ENCODE results near the gene GRK5.

Gene GRK5

DNA sequence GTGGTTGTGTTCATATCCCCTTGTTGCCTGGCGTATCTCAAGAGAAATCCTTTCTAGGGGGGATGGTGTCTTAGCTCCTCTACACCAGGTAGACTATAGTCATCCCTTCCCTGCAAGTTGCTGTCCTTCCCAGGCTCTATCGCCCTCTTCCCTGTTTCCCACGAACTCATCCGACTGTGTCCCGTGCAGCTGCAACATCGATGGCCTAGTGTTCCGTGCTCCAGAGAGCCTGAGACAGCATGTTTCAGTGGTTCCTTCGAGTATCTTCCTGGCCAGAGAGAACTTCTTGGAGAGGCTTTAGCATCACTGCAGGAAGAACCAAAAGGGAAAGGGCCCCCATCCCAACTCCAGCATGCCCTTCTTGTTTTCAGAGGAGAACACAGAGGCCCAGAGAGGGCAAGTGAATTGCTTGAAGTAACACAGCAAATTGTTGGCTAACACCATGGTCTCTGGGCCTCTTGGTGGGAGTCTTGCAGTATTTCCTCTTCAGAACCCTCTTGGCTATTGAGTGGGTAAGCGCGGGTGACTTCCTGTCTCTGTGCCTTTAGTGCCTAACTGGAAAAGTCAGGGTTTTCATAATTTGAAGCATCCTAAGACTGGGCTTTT lies 172.2 kb downstream of the GRK5 start:
- DNase-seq (ENCODE audit: insufficient read length, low spot score), result no peak
- no peak for TF ChIP-seq SPI1 (IDR thresholded peaks at IDR 0.05; ENCODE audit: low read depth, low read length)
- TF ChIP-seq POLR2A (IDR thresholded peaks at IDR 0.05; ENCODE audit: low read depth, low read length), result no peak
- TF ChIP-seq POLR2AphosphoS5 (IDR thresholded peaks at IDR 0.05; ENCODE audit: low read depth, low read length), result no peak
- TF ChIP-seq POU2F2 (IDR thresholded peaks at IDR 0.05; ENCODE audit: low read depth, low read length), result no peak
- no peak for TF ChIP-seq TAF1 (IDR thresholded peaks at IDR 0.05; ENCODE audit: low read depth, low read length)
- TF ChIP-seq PAX5 (IDR thresholded peaks at IDR 0.05; ENCODE audit: insufficient read depth, low read length, severe bottlenecking), result no peak
- no peak for FAIRE-seq

DNA sequence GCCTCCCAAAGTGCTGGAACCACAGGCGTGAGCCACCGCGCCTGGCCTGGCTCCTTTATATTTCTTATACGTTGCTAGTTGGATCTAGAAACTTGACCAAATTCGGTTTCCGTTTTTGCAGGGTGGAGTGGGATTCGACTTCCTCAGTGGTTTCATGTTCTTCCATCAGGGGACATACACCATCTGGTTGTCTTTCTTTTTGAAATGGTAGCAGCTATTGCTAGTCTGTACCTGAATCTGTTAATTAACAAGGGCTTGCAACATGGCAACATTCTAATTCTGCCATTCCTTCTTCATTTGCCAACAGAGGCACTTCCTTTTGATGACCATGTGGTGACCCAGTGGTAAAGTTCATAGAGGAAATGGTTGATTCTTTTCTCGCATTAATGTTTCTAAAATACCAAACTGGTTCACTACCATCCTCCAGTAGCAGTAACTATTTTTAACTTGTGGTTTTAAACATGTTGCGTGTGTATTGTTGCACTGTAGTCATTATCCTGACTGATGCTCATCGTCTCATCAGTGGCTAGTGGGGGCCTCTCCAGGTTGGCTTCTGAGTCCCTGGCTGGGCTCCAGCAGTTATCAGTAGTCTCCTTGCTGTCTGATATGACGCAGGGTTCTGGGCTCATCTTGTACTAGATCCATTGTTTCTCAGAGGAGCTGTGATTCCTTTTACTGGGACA lies 175.9 kb downstream of the GRK5 start:
- FAIRE-seq, result peak; percentile 79

DNA sequence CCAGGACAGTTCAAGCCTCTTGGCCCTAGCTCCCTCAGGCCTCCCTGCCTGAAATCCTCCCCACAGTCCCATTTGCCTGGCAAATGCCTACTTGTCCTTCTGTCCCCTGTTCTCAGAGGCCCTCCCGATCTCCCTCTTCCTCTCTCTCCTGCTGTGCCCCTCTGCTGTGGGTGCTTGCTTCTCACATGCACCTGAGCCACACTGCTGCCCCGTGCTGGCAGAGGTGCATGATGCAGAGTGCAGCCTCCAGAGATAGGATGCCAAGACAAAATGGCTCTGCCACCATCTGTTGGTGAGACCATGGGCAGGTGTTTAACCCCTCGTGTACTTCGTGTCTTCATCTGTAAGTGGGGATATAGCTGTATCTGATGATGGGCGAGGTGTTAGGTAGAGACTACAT lies 176.8 kb downstream of the GRK5 start:
- peak; percentile 20 for FAIRE-seq
- TF ChIP-seq SPI1 (IDR thresholded peaks at IDR 0.05; ENCODE audit: low read depth, low read length), result no peak
- no peak for TF ChIP-seq POLR2A (IDR thresholded peaks at IDR 0.05; ENCODE audit: low read depth, low read length)
- TF ChIP-seq POU2F2 (IDR thresholded peaks at IDR 0.05; ENCODE audit: low read depth, low read length), result no peak
- no peak for TF ChIP-seq POLR2AphosphoS5 (IDR thresholded peaks at IDR 0.05; ENCODE audit: low read depth, low read length)
- no peak for TF ChIP-seq PAX5 (IDR thresholded peaks at IDR 0.05; ENCODE audit: insufficient read depth, low read length, severe bottlenecking)
- no peak for TF ChIP-seq TAF1 (IDR thresholded peaks at IDR 0.05; ENCODE audit: low read depth, low read length)

More for the DNA sequence above, 175.9 kb downstream of the GRK5 start:
- DNase-seq (ENCODE audit: insufficient read length, low spot score), result no peak
- TF ChIP-seq POLR2AphosphoS5 (IDR thresholded peaks at IDR 0.05; ENCODE audit: low read depth, low read length), result no peak
- no peak for TF ChIP-seq POU2F2 (IDR thresholded peaks at IDR 0.05; ENCODE audit: low read depth, low read length)
- TF ChIP-seq TAF1 (IDR thresholded peaks at IDR 0.05; ENCODE audit: low read depth, low read length), result no peak
- TF ChIP-seq SPI1 (IDR thresholded peaks at IDR 0.05; ENCODE audit: low read depth, low read length), result no peak

DNA sequence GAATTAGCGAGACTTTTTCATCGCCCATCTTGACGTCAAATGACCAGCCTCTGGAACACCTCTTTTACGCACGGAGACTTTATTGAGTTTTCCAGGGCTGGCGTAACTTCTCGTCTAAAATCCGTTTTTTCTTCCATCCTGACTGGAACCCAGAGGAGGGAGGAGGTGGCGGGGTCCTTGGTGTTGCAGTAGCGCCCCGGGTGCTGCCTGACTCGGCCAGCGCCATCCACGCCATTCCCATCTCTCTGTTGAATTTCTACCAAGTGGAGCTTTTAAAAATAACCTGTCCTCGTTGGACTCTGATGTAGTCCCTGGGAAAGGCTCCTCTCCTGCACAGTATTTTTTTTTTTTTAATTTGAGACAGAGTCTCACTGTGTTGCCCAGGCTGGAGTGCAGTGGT lies 179.3 kb downstream of the GRK5 start:
- DNase-seq (ENCODE audit: insufficient read length, low spot score) (no peak), FAIRE-seq (no peak)

More for the DNA sequence above, 176.8 kb downstream of the GRK5 start:
- DNase-seq (ENCODE audit: insufficient read length, low spot score), result no peak

DNA sequence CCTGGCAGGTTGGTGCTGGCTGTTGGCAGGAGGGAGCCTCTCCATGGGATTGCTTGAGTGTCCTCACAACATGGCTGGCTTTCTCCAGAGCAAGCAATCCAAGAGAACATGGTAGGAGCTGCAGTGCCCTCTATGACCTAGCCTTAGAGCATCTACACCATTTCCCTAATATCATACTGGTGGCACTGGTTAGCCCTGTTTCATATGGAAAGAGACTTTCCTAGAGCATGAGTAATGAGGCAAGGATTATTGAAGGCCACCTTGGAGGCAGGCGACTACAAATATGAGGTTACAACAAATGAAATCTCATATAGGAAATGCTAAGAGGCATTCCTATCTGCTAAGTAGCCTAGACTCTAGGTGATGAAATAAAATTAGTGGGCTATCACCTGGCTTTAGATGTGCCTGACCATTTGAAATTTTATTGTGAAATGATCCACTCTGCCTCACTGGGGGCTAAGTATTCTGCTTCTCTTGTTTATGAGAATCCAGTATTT lies 181.5 kb downstream of the GRK5 start:
- no peak for TF ChIP-seq POU2F2 (IDR thresholded peaks at IDR 0.05; ENCODE audit: low read depth, low read length)
- TF ChIP-seq POLR2AphosphoS5 (IDR thresholded peaks at IDR 0.05; ENCODE audit: low read depth, low read length), result no peak
- no peak for TF ChIP-seq POLR2A (IDR thresholded peaks at IDR 0.05; ENCODE audit: low read depth, low read length)
- TF ChIP-seq PAX5 (IDR thresholded peaks at IDR 0.05; ENCODE audit: insufficient read depth, low read length, severe bottlenecking), result no peak
- TF ChIP-seq TAF1 (IDR thresholded peaks at IDR 0.05; ENCODE audit: low read depth, low read length), result no peak
- no peak for TF ChIP-seq SPI1 (IDR thresholded peaks at IDR 0.05; ENCODE audit: low read depth, low read length)
- DNase-seq (ENCODE audit: insufficient read length, low spot score) (no peak), FAIRE-seq (no peak)

More for the DNA sequence above, 179.3 kb downstream of the GRK5 start:
- TF ChIP-seq SPI1 (IDR thresholded peaks at IDR 0.05; ENCODE audit: low read depth, low read length) (no peak), POLR2AphosphoS5 (IDR thresholded peaks at IDR 0.05; ENCODE audit: low read depth, low read length) (no peak), TAF1 (IDR thresholded peaks at IDR 0.05; ENCODE audit: low read depth, low read length) (no peak), PAX5 (IDR thresholded peaks at IDR 0.05; ENCODE audit: insufficient read depth, low read length, severe bottlenecking) (no peak), POLR2A (IDR thresholded peaks at IDR 0.05; ENCODE audit: low read depth, low read length) (no peak), POU2F2 (IDR thresholded peaks at IDR 0.05; ENCODE audit: low read depth, low read length) (no peak)

DNA sequence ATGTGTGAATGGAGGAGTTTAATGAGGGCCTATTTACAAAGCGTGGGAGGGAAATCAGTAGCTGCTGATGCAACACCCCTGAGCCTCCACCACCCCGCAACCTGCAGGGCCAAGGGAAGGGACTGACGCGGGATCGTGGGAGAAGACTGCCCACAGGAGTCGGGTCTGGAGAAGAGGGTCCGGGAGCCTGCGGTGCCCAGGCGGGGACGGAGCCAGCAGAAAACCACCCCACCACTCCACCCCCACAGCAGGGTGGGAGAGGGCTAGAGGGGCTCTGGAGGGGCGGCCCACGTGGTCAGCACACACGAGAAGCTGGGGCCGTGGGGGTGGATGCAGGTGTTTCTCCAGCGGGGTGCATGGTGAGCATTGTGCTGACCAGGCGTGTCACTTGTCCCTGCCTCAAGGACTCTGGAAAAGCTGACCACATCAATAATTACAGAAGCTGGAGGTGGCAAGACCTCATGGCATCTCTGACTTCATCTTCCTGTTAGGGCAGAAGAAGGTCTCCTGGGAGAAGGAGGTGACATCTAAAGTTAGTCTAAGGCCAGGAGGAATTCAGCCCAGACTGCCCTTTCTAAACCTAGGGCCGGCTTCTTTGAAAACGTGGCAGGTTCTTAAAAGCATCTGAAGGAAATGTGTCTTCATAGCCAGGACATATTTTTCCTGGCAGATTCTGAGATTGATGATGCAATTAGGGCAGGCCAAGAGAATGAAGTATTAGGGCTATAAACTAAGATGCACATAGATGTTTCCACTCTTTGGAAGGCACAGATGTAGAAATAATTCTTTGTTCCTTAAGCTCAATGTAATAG lies 184.3 kb downstream of the GRK5 start:
- DNase-seq (ENCODE audit: insufficient read length, low spot score) (no peak), FAIRE-seq (no peak)
- TF ChIP-seq POLR2AphosphoS5 (IDR thresholded peaks at IDR 0.05; ENCODE audit: low read depth, low read length) (no peak), POLR2A (IDR thresholded peaks at IDR 0.05; ENCODE audit: low read depth, low read length) (no peak), PAX5 (IDR thresholded peaks at IDR 0.05; ENCODE audit: insufficient read depth, low read length, severe bottlenecking) (no peak)

DNA sequence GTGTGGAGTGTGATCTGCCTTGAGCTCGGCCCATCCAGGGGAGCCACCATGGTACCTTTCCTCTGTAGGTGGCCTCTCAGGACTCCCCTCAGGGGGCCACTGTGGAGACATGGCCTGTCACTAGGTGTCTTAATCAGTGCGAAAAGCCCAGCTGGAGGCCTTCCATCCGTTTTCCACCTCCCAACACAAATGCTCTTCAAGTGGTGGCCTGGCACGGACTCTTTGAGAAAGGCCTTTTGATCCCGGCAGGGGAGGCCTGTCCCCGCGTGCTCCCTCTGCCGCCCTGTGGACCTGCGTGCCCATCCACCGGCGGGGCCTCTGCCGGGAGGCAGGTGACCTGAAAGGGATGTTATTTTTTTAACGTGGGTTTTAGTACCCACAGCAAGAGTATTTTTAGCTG lies 185.6 kb downstream of the GRK5 start:
- DNase-seq (ENCODE audit: insufficient read length, low spot score) (no peak), FAIRE-seq (no peak)
- no peak for TF ChIP-seq POLR2AphosphoS5 (IDR thresholded peaks at IDR 0.05; ENCODE audit: low read depth, low read length)
- TF ChIP-seq POLR2A (IDR thresholded peaks at IDR 0.05; ENCODE audit: low read depth, low read length), result no peak
- no peak for TF ChIP-seq TAF1 (IDR thresholded peaks at IDR 0.05; ENCODE audit: low read depth, low read length)
- no peak for TF ChIP-seq SPI1 (IDR thresholded peaks at IDR 0.05; ENCODE audit: low read depth, low read length)
- TF ChIP-seq PAX5 (IDR thresholded peaks at IDR 0.05; ENCODE audit: insufficient read depth, low read length, severe bottlenecking), result no peak
- no peak for TF ChIP-seq POU2F2 (IDR thresholded peaks at IDR 0.05; ENCODE audit: low read depth, low read length)

DNA sequence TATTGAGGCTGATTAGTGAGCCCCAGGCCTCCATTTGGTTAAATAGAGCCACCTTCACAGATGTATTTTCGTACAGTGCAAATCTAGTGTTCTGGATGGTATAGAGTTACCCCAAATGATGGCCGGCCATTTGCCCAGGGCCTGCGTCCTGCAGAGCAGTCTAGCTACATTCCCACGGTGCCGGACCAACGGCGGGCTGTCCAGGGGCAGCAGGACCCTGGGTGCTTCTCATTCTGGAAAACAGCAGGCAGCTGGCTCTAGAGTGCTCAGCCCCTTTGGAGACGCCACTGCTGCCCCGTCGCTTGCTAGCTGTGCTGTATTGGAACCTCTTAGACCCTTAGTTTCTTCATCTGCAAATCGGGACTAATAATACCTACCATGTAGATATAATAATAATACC lies 186.1 kb downstream of the GRK5 start:
- FAIRE-seq (no peak), DNase-seq (ENCODE audit: insufficient read length, low spot score) (no peak)
- TF ChIP-seq PAX5 (IDR thresholded peaks at IDR 0.05; ENCODE audit: insufficient read depth, low read length, severe bottlenecking) (no peak), TAF1 (IDR thresholded peaks at IDR 0.05; ENCODE audit: low read depth, low read length) (no peak), POLR2AphosphoS5 (IDR thresholded peaks at IDR 0.05; ENCODE audit: low read depth, low read length) (no peak), POU2F2 (IDR thresholded peaks at IDR 0.05; ENCODE audit: low read depth, low read length) (no peak), SPI1 (IDR thresholded peaks at IDR 0.05; ENCODE audit: low read depth, low read length) (no peak), POLR2A (IDR thresholded peaks at IDR 0.05; ENCODE audit: low read depth, low read length) (no peak)

DNA sequence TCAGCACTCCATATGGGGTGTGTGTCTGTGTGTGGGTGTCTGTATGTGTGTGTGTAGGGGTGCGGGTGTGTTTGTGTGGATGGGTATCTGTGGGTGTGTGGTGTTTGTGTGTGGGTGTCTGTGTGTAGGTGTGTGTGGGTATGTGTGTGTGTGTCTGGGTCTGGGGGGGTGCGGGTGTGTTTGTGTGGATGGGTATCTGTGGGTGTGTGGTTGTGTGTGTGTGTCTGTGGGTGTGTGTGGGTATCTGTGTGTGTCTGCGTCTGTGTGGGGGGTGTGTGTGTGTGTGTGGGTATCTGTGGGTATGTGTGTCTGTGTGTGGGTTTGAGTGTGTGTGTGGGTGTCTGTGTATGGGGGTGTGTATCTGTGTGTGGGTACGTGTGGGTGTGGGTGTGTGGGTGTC lies 186.5 kb downstream of the GRK5 start:
- FAIRE-seq, result no peak
- TF ChIP-seq SPI1 (IDR thresholded peaks at IDR 0.05; ENCODE audit: low read depth, low read length), result no peak
- TF ChIP-seq POLR2A (IDR thresholded peaks at IDR 0.05; ENCODE audit: low read depth, low read length), result no peak
- TF ChIP-seq PAX5 (IDR thresholded peaks at IDR 0.05; ENCODE audit: insufficient read depth, low read length, severe bottlenecking), result no peak
- no peak for TF ChIP-seq POU2F2 (IDR thresholded peaks at IDR 0.05; ENCODE audit: low read depth, low read length)
- no peak for TF ChIP-seq POLR2AphosphoS5 (IDR thresholded peaks at IDR 0.05; ENCODE audit: low read depth, low read length)
- TF ChIP-seq TAF1 (IDR thresholded peaks at IDR 0.05; ENCODE audit: low read depth, low read length), result no peak
- no peak for DNase-seq (ENCODE audit: insufficient read length, low spot score)
